ENCODE data around the gene DACT3. TPM values are rescaled to one million over a fixed set of nuclear protein-coding genes. Genes with fewer than 3 reads are reported as not detected.

Gene DACT3
- total RNA-seq, 1 experiment from 2014 or later = 1.9 TPM

- no peak for ATAC-seq
- Histone ChIP-seq H3K4me1 (ENCODE audit: insufficient read depth, low read length) (peaks cover 7% of the 10 kb centered on the region), H3K9ac (ENCODE audit: low read length) (no peak overlapping the region), H3K79me2 (ENCODE audit: low read length) (no peaks in the 10 kb centered on the region), H3K27ac (ENCODE audit: low read length) (no peak overlapping the region), H3K4me3 (ENCODE audit: low read length) (no peak overlapping the region), H3K36me3 (ENCODE audit: low read depth, low read length) (no peaks in the 10 kb centered on the region), H3K4me2 (ENCODE audit: low read length) (no peak overlapping the region), H2AFZ (ENCODE audit: low read length) (no peak overlapping the region), H4K20me1 (ENCODE audit: low read length) (no peaks in the 10 kb centered on the region), H3K9me2 (replicated peaks; ENCODE audit: low read length) (no peaks in the 10 kb centered on the region), H3F3A (ENCODE audit: low read length, unreplicated experiment) (no peaks in the 10 kb centered on the region), H3K9me3 (ENCODE audit: low read length) (no peaks in the 10 kb centered on the region), H3K27me3 (ENCODE audit: low read length) (no peaks in the 10 kb centered on the region)
- intact Hi-C loops (cut with micrococcal nuclease) = no loop called here
- no TSS peak for BruUV-seq (replicated peaks)
- ChIA-PET POLR2A (ENCODE audit: unreplicated experiment) (no interaction called here), CTCF (no interaction called here)
- DNase-seq = no peak
- no peak for TF ChIP-seq CTCF (conservative IDR thresholded peaks at IDR 0.05; ENCODE audit: low read depth, low read length)
- no peak for TF ChIP-seq EZH2 (IDR thresholded peaks at IDR 0.05; ENCODE audit: low read length, unreplicated experiment)
- no peak for TF ChIP-seq EZH2phosphoT487 (IDR thresholded peaks at IDR 0.05; ENCODE audit: borderline replicate concordance, low read length)
These were observed 4.1 kb upstream of the DACT3 start for GRCh38 chr19:46665072-46665471.

GRCh38 chr19:46661735-46662592, 982 bp upstream of the DACT3 start:
- no peak overlapping the region for H3K27ac ChIP-seq (ENCODE audit: low read length)
- no peaks in the 10 kb centered on the region for H3F3A ChIP-seq (ENCODE audit: low read length, unreplicated experiment)
- no peaks in the 10 kb centered on the region for H3K79me2 ChIP-seq (ENCODE audit: low read length)
- peak overlapping the region; percentile 62 for H2AFZ ChIP-seq (ENCODE audit: low read length)
- TF ChIP-seq CTCF (conservative IDR thresholded peaks at IDR 0.05; ENCODE audit: low read depth, low read length) (peak; percentile 86), EZH2phosphoT487 (IDR thresholded peaks at IDR 0.05; ENCODE audit: borderline replicate concordance, low read length) (no peak)
- H3K9me3 ChIP-seq (ENCODE audit: low read length) = no peaks in the 10 kb centered on the region
- H3K4me3 ChIP-seq (ENCODE audit: low read length) = peak overlapping the region; percentile 66
- H3K9ac ChIP-seq (ENCODE audit: low read length) = no peak overlapping the region
- H3K9me2 ChIP-seq (replicated peaks; ENCODE audit: low read length) = no peaks in the 10 kb centered on the region
- H3K4me2 ChIP-seq (ENCODE audit: low read length) = peak overlapping the region; percentile 92
- ATAC-seq = peak; percentile 65
- no peaks in the 10 kb centered on the region for H4K20me1 ChIP-seq (ENCODE audit: low read length)
- H3K27me3 ChIP-seq (ENCODE audit: low read length) = no peaks in the 10 kb centered on the region
- ChIA-PET POLR2A (ENCODE audit: unreplicated experiment) (interaction anchor here (0.5 kb wide), 1 partner anchor 64 kb away, joined by 5 read pairs; no protein-coding TSS in a partner anchor), CTCF (interaction anchor here (0.5 to 2.2 kb wide), 10 partner anchors 8 to 1338 kb away, joined by 3 to 16 read pairs (median 5); no protein-coding TSS in a partner anchor)
- H3K36me3 ChIP-seq (ENCODE audit: low read depth, low read length) = no peaks in the 10 kb centered on the region
- BruUV-seq (replicated peaks) = no TSS peak
- H3K4me1 ChIP-seq (ENCODE audit: insufficient read depth, low read length) = peaks cover 9% of the 10 kb centered on the region
- intact Hi-C loops (cut with micrococcal nuclease) = loop anchor here (1.0 kb wide), 1 partner anchor 48 kb away; no protein-coding TSS in a partner anchor
- DNase-seq = peak; percentile 80

GRCh38 chr19:46660551-46661019, 397 bp downstream of the DACT3 start:
- Histone ChIP-seq H3K36me3 (ENCODE audit: low read depth, low read length) (no peaks in the 10 kb centered on the region), H3K79me2 (ENCODE audit: low read length) (no peaks in the 10 kb centered on the region), H3K27me3 (ENCODE audit: low read length) (no peaks in the 10 kb centered on the region), H3F3A (ENCODE audit: low read length, unreplicated experiment) (no peaks in the 10 kb centered on the region), H4K20me1 (ENCODE audit: low read length) (no peaks in the 10 kb centered on the region), H3K9me2 (replicated peaks; ENCODE audit: low read length) (no peaks in the 10 kb centered on the region), H3K9me3 (ENCODE audit: low read length) (no peaks in the 10 kb centered on the region), H3K4me2 (ENCODE audit: low read length) (peak overlapping the region; percentile 89), H3K9ac (ENCODE audit: low read length) (no peak overlapping the region), H3K4me1 (ENCODE audit: insufficient read depth, low read length) (peaks cover 9% of the 10 kb centered on the region), H3K4me3 (ENCODE audit: low read length) (peak overlapping the region; percentile 64), H2AFZ (ENCODE audit: low read length) (peak overlapping the region; percentile 85), H3K27ac (ENCODE audit: low read length) (no peak overlapping the region)
- ATAC-seq = no peak; the same call in 1 of the 2 replicates
- DNase-seq = no peak
- no TSS peak for BruUV-seq (replicated peaks)
- ChIA-PET POLR2A (ENCODE audit: unreplicated experiment) (interaction anchor here (0.6 kb wide), 1 partner anchor 53 kb away, joined by 6 read pairs; no protein-coding TSS in a partner anchor), CTCF (interaction anchor here (2.0 to 2.2 kb wide), 2 partner anchors 44 to 47 kb away, joined by 15 to 16 read pairs; no protein-coding TSS in a partner anchor)
- intact Hi-C loops (cut with micrococcal nuclease) = no loop called here
- TF ChIP-seq CTCF (conservative IDR thresholded peaks at IDR 0.05; ENCODE audit: low read depth, low read length) (no peak), EZH2phosphoT487 (IDR thresholded peaks at IDR 0.05; ENCODE audit: borderline replicate concordance, low read length) (no peak), EZH2 (IDR thresholded peaks at IDR 0.05; ENCODE audit: low read length, unreplicated experiment) (no peak)
